ENCODE data around the gene TOR4A.

Gene TOR4A

DNA sequence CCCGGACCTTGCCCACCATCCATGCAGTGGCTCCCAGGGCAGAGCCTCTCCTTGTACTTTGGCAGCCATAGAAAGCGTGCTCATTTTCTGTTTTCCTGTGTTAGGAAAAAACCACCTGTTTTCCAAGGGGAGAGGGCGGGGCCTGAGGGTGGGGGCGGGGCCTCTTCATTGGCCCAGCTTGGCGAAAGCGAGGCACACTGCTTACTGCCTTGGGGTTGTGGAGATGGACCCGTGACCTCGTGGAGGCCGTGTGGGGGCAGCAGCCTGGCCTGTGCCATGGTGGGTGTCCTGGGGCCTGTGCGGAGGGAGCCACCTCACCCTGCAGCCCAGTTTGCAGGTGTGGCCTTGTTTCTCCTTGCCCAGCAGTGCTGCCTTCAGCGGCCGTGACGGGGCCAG lies 4.4 kb upstream of the TOR4A start:
- no peak for DNase-seq

DNA sequence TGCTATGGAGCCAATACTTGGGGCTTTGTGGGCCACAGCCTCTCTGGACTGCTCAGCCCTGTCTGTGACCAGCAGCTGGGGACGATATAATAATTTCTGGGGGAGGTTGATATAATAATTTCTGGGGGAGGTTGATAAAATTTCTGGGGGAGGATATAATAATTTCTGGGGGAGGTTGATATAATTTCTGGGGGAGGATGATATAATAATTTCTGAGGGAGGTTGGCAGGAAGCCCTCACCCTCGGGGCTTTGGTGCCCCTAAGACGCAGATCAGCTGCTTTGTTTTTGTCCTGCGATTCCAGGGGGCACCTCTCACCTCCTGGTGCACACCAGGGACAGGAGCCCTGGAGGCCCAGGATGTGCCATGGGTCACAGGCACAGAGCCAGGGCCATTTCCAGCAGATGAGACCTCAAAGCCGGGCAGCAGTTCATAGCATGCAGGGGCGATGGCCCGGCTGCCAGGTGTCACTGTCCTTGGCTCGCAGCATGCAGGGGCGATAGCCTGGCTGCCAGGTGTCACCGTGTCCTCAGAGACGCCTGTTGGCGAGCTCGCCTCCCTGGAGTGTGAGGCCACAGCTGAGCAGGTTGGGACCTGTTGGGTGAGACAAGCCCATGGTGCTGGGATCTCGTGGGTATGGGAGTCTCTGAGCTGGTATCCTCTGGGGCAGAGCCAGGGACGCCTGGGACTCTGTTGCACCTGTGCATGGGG lies 3.8 kb upstream of the TOR4A start:
- DNase-seq = no peak

DNA sequence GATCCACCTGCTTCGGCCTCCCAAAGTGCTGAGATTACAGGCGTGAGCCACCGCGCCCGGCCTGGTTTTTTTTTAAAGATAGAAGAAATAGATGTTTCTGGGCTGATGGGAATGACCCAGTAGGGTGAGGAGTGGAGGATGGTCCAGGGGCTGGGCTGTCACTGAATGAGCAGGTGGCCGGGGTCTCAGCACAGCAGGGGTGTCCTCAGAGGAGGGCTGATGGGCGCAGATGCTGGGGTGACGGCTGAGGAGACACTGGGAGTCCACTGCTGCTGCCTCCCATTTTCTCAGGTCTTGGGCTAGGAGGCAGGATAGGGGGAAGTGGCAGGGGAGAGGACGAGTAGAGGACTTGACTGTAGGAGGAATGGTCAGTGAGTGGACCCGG lies 2.3 kb upstream of the TOR4A start:
- no peak for DNase-seq

DNA sequence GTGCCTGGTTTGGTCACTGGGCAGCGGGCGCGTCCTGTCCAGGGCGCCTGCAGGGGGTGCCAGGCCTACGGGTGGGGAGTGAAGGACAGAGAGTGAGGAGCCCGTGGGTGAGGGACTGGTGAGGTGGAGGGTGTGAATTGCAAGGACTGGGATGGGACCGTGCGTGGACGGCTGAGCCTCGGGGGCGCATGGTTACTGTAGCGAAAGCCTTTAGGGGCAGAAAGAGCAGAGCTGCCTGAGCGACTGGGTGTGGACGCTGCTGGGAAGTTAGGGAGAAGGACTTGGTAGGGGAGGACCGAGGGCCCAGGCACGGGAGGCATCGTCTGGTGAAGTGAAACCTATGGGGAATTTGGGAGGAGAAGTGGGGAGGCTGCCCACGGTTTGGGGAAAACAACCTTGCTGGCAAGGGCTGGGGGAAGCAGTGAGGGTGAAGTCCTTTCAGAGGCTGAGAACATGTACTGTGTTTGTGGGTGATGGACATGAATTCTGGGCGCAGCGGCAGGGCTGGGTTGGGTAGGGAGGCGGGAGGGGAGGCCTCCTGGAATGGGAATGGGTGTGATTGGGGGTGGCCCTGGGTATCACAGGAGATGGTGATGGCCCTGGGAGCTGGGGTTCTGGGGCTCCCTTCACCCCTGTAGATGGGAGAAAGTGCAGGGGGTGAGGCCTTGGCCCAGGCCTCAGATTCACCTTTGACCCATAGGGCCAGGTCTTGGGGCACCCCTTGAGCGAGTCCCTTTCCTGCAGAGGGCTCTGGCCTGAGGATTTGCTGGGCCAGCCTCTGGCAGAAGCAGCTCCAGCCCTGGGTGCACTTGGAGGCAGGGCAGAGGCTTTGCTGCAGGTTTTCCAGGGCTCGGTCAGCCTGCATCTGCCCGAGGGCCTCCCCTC lies 1.7 kb upstream of the TOR4A start:
- no peak for DNase-seq

DNA sequence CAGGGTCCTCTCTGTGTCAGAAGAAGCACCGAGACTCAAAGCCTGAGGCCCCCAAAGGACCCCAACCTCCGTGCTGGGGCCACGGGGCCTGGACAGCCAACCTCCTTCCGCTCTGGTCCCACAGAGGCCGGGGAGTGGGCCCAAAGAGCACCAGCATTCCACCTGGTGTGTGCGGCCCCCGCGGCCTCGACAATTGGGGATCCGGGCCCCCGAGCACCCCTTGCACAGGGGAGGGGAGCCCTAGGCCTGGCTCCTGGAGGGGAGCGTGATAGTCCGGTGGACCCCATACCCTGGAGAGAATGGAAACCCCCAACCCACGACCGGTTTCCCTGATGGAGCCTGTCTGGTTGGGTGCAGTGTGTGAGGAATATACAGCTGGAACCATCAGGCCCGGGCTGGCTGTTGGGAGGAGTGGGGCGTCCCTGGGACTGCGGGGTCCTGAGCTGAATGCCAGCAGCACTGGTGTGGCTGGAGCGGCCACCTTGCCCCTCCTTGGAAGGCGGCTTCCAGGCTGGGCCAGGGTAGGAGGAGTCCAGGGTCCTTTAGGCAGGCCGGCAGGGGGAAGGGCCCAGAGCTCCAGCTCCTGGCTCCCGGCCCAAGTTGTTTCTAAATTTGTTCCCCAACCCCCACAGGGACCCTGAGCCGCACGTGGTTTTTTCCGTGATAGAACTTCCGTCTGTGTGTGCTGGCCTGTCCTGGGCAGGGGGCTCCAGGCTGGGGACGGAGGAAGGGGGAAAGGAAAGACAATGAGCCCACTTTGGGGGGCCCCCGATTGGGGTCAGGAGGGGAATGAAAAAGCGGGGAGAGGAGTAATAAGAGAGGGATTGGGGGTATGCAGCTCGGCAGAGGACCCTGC lies 825 bp upstream of the TOR4A start:
- DNase-seq = no peak

DNA sequence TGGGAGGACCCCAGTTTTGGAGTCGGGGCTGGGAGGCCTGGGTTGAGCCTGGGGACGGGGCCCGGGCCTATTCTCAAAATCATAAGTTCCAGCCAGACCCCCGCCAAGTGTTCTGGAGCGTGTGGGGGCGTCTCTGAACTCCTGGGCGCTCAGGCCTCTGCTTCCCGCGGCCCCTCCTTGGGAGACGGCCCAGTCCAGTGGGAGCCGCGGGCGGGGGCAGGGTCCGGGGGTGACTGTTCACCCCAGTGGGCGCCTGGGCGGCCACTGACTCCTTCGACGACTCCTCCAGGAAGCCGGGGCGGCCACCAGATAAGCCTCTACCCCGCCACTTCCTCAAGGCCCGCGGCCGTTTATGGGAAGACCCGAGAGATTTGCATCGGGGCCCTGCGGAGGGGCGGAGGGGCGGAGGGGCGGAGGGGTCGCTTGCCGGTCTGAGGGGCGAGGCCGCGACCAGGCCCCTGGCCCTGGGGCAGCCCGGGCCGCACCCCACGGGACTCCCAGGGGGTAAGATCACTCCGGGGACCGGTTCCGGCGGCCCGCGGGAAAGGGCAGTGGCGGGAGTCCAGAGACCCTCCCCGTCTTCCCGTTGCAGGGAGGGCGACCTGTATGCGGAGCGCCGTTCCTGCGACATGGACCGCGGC lies 655 bp downstream of the TOR4A start:
- DNase-seq = no peak

DNA sequence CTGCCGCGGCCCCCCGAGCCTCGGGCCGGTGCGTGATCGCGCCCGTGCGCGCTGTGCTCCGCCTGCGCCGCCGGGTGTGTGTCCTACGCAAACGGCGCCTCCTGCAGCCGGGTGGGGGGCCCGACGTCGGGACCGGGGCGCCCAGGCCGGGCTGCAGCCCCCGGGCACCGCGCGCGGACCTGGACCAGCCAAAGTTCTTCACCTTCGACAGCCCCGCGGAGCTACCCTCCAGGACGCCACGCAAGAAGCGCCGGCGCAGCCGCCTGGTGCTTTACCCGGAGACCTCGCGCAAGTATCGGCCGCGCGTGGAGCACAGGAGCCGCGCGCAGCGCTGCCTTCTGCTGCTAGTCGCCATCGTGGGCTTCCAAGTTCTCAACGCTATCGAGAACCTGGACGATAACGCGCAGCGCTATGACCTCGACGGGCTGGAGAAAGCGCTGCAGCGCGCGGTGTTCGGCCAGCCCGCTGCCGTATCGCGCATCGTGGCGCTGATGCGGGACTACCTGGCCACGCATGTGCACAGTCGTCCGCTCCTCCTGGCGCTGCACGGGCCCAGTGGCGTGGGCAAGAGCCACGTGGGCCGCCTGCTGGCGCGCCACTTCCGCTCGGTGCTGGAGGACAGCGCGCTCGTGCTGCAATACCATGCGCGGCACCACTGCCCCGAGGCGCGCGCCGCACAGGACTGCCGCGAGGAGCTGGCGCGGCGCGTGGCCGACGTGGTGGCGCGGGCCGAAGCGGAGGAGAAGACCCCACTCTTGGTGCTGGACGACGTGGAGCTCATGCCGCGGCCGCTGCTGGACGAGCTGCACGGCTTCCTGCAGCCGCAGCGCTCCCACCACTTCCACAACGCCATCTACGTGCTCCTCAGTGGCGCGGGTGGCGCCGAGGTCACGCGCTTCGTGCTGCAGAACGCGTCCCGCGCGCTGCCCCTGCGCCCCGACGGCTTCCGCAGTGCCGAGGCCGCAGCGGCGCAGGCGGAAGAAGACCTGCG lies 1.5 kb downstream of the TOR4A start:
- DNase-seq = no peak

DNA sequence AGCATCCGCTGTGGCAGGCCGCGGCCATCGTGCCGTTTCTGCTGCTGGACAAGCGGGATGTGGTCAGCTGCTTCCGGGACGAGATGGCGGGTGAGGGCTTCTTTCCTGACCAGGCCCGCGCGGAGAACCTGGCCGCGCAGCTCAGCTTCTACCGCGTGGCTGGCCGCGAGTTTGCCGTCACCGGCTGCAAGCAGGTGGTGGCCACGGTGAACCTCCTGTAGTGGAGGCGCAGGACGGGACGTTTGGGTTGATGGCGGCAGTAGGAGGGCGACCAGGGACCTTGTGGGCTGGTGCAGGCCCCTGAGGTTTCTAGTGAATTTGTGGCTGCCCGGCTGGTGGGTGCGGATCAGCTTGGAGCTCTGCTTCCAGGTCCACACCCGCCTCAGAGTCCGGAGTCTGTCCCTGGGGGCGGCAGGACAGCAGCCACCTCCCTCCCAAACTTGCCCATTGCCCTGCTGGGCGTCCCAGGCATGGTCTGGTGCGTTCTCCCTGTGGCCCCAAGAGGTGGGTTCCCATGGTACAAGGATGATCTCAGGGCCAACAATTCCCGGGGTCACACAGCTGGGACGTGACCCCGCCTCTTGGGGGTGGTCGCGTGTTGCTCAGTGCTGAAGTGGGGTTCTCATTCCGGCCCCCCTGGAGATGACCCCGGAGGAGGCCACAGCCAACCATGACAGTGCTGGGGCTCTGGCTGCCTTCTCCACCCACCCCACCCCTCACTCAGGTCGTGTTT lies 2.4 kb downstream of the TOR4A start:
- DNase-seq = no peak

DNA sequence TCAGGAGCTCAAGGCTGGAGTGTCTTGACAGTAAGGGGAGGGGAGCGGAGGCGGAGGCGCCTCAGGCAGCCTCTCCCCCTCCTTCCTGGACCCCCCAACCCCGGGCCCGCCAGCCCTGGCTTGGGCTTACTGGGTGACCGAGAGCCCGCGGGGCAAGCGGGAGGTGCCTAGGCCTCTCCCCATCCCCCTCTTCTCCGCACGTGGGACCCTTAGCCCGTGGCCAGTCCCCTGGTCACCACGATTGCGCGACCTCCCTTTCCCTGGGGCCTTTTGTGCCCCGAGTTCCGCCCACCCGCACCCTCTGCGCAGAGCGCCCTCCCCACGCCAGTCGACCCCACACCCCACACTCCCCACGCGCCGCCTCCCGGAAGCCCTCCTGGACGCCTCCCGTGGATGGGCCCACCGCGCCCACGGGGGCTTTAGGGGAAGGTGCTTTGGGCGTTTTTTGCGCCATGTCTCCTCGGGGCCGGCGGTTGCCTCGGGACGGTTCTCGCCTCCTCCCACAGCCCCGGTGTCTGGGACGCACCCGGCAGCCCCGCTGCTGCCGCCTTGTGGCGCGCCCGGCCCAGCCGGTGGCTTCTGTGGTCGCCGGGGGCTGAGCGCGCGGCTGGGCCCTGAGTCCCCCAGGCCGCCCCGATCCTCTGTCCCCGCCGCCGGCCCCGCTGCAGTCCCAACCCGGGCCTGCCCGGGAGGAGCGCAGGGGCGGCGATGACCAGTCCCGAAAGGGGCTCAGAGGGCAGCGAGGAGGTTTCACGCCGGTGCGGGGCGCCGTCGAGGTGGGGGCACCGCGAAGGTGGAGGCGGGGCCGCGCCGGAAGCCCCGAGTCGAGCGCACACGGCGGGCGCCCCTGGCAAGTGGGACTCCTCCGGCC lies 3.2 kb downstream of the TOR4A start:
- no peak for DNase-seq

DNA sequence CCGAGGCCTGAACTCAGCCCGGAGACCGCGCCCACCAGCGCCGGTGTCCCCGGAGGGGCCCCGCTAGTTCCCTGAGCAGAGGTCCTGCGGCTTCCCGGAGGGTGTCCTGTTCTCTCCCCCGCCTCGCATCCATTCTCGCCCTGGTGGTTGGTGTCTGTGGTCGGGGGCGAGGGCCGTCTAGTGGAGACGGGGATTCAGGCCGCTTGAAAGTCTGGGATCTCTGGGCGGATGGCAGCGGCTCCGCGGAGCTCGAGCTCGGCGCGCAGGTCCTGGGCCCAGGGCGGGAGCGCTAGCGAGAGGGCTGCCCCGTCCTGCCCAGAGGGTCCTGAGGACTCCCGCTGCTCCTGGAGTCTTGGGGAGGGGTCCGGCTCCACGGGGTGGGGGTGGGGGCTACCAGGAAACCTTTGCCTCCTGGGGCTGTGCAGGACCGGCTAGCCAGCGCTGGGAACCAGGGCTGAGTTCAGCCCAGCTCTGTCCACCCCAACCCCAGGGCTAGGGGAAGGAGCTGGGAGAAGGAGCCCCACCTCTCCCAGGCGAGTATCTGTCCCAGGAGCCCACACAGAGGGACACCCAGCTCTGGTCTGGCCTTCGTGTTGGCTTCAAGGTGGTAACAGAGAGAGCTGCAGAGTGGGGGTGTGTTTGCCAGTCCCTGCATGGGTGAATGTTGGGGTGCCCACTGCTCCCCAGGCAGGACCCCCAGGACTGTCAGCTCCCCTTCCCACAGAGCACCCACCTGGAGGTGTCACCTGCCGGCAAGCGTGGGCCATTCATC lies 4.0 kb downstream of the TOR4A start:
- DNase-seq = no peak

DNA sequence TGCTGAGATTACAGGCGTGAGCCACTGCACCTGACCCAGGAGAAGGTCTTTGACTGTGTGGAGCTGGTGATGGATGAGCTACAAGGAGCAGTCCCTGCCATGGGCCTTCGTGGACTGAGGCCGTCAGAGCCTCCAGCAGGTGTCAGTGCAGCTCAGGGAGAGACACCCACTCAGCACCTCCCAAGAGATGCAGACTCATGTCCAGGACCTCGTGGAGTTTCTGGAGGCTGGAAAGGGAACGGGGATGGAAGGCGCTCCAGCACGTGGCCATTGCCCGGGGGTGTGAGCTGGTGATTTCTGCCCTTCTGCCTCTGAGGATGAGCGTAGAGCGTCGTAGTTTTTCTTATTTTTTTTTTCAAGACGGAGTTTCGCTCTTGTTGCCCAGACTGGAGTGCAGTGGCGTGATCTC lies 9.5 kb downstream of the TOR4A start:
- no peak for DNase-seq

DNA sequence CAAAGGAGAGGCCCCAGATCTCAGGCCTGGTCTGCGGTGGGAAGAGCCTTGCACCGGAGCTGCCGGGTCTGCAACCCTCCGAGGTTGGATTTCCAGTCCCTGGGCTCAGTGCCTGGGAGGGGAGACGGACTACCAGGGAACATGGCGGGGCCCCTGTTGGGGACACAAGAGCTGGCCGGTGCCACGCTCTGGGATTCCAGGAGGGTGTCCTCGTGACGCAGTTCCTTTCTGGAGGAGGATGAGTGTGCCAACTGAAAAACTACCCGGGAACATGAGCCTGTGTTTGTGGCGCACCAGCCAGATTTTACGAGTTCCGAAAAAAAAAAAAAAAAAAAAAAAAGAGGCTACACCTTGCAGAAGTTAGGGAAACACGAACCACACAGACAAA lies 15.6 kb downstream of the TOR4A start:
- DNase-seq = no peak

DNA sequence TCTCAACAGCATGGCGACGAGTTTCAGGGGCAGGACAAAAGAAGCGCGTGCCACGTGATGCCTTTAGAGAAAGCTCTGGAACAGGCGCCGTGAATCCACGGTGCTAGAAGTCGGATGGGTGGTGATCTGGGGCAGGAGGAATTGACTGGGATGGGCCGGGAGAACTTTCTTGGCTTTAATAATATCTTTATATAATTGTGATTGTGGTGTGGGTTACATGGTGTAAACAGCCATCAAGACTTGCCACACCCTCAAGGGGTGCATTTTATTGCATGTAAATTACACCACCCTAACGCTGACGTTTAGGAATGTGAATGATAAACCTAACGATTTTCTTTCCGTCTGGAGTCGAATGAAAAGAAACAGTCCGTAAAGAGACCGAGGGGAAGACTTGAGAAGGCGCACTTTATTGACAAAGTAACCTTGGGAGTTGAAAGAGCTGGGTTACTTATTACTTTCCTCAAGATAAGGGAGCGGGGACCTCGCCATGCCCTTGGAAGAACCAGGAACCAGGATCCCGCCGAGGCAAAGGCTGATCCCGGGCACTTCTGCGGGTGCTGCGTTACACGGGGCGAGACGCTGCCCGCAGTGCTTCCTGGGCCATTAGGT lies 16.1 kb downstream of the TOR4A start:
- DNase-seq = no peak

DNA sequence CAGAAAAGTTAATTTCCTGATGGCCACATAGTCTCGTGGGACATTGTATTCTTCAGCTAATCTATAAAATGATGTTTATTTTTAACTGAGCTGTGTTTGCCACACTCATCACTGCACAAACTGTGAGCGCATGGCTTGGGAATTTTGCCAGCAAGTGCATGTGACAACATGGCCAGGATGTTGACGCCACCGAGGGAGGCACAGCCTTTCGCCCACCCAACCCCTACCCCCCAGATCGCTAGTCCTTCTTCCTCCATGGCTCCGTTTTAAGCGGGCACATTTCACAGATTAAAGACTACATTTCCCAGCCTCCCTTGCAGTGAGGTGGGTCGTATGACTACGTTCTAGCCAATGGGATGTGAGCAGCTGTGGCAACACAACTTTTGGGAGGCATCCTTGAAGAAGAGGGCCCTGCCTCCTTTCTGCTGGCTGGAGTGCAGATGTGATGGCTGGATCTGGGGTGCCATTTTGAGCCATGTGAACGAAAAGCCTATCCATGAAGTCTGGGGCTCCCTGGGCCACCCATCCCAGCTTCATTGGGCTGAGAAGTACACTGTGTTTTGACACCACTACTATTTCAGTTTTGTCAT lies 16.7 kb downstream of the TOR4A start:
- DNase-seq = no peak

DNA sequence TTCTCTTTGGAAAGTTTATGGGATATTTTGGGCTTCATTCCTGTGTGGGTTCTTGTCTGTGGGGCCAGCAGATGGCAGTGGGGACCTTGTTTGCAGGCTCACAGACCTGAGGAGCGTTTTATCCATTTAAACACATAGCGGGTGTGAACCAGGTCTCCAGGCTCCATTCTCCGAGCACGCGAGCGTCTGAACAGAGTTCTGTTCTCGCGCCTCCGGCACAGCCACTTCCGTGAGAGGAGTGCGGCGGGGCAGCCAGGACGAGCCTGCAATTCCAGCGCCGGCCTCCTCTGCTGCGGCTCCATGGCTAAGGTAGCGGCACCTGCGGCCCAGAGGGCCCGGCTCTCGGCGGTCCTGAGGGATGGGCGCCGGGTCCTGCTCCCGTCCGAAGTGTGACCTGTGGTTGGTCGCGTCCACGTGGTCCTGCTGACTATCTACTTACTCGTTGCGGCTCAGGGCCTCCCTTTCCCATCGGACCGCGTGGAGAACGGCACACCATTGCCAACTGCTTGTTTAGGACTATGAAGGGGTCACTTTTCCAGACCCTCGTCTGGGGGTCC lies 17.2 kb downstream of the TOR4A start:
- no peak for DNase-seq

DNA sequence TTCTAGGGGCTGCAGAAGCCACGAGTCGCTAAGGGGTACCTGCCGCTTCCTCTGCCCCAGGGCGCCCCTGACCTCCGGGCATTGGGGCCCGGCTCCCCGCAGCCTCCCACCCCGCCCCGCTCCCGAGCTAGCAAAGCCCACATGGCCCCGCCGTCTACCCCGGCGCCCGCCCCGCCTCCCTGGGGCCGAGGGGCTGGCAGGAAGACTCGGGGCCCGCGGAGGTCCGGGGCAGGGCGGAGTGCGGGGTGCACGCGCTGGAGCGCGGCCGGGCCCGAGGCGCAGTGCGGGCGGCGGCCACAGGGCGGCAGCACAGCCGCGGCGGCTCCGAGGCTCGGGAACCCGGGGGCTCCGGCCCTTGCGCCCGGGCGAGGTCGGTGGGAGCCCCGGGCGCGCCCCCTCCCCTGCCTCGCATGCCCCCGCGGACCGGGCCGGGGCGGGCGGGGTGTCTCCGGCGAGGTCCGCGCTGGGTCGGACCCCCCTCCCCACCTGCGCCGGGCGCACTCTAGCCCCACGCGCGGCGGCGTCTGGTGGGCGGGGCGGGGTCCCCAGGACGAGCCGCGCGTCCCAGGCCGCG lies 17.8 kb downstream of the TOR4A start:
- peak; percentile 46 for DNase-seq

DNA sequence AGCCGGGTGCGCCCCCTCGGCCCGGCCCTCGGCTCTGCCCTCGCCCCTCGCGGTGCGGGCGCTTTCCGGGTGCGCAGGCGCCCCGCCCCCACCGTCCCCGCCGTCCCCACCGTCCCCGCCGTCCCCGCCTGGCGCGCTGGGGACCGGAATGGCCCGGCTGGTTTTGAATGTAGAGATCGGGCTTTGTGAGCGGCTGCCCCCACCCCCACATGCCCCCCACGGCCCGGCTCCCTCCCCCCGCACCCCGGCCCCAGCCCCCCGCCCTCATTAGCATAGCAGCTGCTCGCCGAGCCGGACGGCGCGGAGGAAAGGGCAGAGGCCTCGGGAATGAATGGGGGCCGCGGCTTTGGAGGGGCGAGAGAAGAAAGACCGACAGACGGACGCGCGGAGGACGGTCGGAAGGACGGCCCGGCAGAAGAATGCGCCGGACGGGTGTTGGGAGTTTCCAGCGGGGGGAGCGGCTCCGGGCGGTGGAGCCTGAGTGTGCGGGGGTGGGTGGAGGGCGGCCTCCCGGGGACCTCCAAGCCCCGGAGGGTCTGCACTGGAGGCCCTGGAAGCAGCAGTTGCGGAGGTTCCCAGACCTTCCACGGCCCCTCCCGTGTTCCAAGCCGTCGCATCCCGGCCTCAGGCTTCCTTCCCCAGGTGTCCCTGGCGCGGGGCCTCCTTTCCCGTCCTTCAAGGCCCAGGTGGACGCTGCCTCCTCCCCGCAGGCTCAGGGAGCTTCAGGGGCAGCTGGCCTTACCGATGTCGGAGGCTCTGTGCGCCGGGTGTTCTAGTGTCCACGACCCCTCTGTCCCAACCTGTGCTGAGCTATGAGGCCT lies 18.5 kb downstream of the TOR4A start:
- DNase-seq = no peak
